GM19467 (cell line): ENCODE measurements around the gene ZNF536.

Experiments
- ATAC-seq: cut with Tn5 transposase; IDR thresholded peaks from one replicate; pipeline ENCODE4 v1.9.1; 2021; ENCODE audit warnings: mild to moderate bottlenecking, moderate library complexity; ENCODE audit not compliant: unreplicated experiment

ZNF536 gene

DNA sequence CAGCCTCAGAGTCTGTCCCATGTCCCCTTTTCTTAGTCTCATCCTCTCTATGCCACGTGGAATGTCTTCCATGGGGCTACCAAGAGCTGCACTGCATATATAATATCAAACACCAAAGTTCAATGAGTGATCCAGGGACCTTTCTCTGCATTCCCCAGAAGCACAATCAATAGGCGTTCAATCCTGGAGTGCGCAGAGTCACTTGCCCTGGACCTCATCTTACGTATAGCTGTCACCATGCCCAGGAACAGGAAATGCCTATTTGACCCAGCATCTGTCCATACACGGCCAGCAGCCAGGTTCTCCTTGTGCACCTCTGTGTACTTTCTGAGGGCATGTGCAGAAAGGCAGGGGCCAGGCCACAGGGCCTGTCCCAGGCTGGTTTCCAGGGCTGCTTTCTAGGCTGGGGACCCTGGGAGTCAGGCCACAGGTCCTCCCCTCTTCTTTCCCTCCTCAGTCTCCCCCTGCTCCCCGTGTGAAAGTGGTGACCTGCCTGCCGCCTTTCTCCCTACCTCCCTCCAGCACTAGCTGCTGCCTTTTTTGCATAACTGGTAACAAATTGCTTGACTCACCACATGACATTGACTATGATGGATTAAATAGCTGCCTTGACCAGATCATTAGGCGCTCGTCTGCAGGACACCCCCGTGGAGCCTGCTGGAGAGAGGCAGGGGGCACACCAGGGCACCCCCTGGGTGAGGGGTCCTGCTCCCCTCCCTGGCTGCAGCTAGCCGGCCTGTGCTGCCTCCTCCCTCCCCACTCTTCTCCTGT is 222.0 kb downstream of the ZNF536 start:
- ATAC-seq: no peak

DNA sequence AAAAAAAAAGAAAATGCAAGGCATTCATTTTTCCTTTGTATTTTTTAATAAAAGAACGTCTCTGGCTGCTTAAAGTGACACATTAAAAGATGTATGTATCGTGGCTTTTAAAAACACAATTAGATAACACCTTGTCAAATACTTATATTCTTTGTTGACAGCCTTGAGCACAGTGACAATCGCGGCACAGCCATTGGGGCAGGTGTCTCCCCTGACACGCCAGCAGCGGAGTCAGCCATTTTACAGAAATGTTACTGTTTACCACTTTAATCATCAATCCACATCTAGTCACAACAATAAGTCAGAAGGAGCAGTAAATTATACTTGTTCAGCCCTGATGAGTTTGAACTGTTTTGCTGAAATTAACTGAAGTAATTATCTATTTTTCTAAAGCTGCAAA is 224.1 kb downstream of the ZNF536 start:
- ATAC-seq: no peak

DNA sequence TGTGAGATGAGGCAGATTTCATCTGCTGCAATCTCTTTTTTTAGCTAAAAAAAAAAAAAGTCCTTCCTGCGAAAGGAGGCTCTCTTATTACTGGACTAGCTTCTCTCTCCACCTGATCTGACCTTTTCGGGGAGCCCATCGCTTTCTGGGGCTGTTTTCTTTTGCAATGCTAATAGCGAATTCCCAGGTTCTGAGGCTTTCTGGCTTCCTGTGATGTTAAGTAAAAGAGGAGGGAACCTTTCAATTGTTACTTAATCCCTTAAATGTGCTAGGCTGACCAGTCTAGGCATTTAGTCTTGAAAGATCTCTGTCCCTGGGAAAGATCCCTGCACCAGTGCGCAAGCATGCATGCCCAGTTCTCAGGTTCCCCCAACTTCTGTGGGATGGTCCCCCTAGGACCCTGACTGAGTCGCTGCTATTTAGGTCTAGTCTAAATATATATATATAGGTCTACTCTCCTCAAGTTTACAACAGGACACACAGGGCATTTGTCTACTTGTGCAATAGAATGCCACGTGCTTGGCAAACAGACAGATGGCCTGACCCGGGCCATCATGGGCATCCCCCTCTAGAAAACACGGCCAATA is 224.7 kb downstream of the ZNF536 start:
- no peak for ATAC-seq

DNA sequence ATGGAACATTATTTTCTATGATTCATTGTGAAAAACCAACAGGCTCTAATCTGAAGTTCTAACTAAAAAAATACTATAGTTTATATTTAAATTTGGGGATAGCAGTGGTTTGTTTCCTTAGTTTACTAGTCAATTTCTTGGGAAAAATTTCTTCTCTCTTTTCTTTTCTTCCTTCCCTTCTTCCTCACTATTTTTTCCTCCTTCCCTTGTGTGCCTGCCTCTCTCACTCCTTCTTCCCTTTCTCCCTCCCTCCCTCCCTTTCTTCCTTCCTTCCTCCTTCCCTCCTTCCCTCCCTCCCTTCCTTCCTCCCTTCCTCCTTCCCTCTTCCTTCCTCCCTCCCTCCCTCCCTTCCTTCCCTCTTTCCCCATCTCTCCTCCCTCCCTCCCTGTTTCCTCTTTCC is 226.5 kb downstream of the ZNF536 start:
- ATAC-seq: no peak

DNA sequence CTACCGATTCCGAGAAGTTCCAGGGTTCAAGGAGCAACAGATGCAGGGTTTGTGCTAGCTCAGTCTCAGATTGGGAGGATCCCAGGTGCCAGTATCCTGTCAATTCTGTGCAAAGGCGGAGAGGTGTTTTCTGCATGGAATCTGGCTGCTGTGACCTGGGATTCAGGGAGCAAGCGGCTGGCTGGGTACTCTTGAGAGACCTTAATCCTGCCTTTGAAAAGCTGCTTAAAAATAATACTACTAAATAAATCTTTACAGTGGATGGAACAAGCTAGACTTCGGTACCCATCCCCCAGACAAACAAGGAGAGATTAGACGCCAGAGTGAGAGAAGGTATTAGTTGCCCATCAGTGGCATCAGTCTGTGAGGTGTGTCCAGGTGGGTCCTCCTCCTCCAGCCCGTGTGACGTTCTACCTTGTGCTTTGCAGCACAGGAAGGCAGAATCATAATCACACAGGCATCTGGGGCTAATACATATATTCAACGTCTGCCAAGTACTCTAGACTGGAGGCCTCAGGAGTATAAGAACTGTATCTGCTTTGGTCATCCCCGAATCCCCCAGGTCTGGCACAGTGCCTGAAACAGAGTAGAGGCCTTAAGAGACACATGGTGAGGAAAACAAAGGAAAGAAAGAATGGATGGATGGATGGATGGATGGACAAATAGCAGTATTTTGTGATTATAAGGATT is 230.6 kb downstream of the ZNF536 start:
- no peak for ATAC-seq

DNA sequence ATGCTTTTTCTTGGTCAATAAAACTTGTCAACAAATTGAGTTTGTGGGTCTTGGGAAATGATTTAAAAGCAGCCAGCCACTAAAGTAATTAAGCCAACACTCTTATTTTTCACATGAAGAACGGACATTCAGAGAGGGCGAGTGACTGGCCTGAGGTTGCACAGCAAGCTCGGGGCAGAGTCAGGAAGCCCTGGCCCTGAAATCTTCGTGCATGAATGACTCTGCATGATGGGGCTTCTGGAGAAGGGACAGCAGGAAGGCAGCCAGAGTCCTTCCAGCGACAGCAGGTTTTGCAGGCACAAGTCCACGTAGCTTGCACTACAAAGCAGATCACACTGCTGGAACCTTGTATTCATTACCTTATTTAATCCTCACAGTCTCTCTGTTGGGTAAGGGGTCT is 232.5 kb downstream of the ZNF536 start:
- ATAC-seq: no peak

DNA sequence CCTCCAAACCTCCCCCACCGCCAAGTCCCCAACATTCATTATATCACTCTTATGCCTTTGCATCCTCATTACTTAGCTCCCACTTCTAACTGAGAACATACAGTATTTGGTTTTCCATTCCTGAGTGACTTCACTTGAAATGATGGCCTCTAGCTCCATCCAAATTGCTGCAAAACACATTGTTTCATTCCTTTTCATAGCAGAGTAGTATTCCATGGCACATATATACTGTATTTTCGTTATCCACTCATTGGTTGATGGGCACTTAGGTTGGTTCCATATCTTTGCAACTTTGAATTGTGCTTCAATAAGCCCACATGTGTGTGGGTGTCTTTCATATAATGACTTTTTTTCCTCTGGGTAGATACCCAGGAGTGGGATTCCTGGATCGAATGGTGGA is 233.1 kb downstream of the ZNF536 start:
- ATAC-seq: no peak

DNA sequence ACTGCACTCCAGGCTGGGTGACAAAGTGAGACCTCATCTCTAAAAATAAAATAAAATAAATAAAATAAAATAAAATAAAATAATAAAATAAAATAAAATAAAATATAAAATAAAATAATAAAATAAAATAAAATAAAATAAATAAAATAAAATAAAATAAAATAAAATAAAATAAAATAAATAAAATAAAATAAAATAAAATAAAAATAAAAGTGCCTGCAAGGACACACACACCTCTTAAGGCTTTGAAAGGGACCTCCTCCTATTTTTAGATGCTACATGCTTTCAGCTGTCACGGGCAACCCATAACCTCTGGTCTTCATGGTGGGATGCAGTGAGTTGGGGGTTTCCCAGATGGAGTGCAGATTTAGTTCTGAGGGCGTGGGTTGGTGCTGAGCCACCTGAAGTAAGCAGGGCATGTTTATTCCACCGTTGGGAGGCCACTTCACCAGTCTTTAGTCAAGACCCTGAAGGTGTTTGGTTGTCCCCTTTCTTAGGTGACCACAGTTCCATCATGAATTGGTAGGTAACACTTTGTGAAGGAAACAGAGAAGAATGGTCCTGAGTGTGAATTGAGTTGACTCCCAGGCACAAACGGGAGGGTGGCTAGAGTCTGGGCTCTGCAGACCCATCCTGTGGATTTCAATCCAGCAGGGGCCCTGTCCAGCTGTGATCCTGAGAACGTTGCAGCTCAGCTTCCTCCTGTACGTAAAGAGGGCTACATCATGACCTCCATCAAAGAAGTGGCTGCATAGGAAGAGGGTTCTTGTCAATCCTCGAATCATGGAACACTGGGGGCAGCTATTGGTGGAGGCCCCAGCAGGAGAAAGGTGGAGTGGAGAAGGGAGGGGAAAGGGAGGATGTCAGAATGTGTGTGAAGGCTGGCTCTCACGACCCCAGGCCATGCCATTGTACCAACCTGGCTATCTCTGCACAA is 234.2 kb downstream of the ZNF536 start:
- ATAC-seq: no peak
